DMS 273 (cell line): ENCODE measurements around the gene BCOR.

Experiments
- DNase-seq: peaks from one replicate; lab custom pipeline; 2025; ENCODE audit not compliant: unreplicated experiment; lab: John Stamatoyannopoulos, UW

The BCOR gene

DNA sequence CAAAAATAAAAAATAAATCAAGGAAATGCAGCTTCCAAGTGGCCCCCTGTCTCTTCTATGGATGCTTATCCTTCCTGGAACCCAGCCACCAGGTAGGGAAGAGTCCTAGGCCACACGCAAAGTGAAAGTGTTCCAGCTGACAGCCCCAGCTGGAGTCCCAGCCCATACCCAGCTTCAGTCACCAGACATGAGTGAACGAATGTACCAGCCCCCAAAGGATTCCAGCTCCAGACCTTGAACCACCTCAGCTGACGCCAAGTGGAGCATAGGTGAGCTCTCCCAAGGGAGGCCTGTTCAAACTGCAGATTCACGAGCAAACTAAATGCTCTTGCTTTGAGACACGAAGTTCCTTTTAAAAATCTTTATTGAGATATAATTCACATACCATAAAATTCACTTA, 62.0 kb downstream of the BCOR start:
- no peak for DNase-seq

- DNase-seq = no peak
These were observed 65.8 kb downstream of the BCOR start for GRCh38 chrX:40031911-40032310.

- DNase-seq = no peak
These were observed 67.6 kb downstream of the BCOR start for GRCh38 chrX:40030205-40030604.

DNA sequence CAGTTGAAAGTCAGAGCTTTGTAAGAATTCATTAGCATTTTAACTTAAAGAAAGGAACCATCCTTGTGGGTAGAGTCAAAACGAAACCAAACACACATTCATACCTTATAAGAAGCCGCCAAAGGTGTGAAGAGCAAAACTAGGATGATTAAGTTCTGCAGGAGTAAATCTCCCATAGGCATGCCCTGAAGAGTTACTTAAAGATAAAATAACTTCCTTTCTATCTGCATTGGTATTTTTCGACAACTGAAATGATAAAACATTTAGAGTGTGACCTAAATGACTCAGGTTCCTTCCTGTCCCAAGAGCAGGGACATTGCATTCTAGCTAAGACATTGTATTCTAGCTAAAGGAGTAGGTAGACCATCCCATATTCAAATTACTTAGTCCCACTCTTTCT, 75.3 kb downstream of the BCOR start:
- no peak for DNase-seq

- DNase-seq = no peak
These were observed 76.1 kb downstream of the BCOR start for GRCh38 chrX:40021647-40022046.

- DNase-seq = no peak
These were observed 78.2 kb downstream of the BCOR start for GRCh38 chrX:40019541-40019940.

- no peak for DNase-seq
These were observed 79.7 kb downstream of the BCOR start for GRCh38 chrX:40018041-40018440.

GRCh38 chrX:40016749-40017148, 81.0 kb downstream of the BCOR start:
- DNase-seq = no peak

DNA sequence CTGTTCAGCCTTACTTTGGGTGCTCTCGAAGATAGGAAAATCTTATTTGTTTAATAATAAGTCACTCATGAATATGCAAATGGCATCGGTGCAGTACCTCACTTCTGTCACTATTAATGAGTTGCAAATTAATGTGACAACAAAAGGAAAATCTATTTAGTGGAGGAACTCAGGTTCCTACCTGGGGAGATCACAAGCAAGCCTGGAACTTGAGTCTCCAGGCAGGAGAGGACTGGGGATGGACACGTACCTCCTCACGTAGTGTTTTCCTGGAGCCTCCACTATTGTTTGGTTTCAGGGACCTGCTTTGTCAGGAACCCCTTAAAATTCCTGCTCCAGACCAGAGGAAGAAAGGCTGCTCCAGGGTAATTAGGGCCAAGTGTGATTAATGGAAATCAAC, 82.1 kb downstream of the BCOR start:
- DNase-seq = no peak

GRCh38 chrX:40013266-40014195, 84.2 kb downstream of the BCOR start:
- DNase-seq = peak; percentile 89

GRCh38 chrX:40012868-40013265, 84.9 kb downstream of the BCOR start:
- DNase-seq = no peak

DNA sequence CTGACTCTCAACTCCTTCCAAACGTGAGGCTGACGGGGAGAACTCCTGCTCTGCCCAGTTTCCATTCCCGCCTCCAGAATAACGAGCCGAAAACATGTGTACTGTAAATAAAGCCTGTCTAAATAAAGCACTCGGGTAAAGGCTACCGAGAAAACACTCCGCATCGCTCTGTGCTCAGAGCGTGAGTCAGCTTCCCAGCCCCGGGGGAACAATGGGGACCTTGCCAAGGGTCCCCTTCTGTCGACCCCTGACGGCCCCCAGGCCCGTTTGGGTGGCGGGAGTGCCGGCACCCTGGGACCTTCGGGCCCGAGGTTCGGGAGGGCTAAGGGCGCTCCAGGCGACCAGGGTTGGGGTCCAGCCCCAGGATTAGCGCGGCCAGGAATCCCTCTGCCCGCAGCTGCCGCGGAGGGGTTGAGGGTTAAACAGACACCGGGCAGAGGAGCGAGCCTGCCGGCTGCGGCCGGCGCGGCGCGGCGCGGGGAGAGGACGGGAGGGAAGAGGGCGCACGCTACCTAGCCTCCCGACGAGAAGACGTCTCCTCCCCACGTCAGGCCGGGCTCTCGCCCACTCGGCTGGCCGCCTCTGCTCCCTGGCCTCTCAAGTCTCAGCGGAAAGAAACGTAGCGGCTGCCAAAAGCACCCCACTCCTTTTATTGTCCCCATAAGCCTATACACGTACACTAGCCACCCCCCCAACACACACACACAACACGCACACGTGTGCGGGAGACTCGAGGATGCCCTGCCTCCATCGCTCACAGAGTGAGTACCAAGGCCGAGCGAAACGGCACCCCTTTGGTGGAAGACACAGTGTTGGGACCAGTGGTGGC, 85.5 kb downstream of the BCOR start:
- DNase-seq = no peak

GRCh38 chrX:40011322-40012038, 86.3 kb downstream of the BCOR start:
- no peak for DNase-seq

GRCh38 chrX:40010550-40011321, 87.0 kb downstream of the BCOR start:
- peak; percentile 25 for DNase-seq

DNA sequence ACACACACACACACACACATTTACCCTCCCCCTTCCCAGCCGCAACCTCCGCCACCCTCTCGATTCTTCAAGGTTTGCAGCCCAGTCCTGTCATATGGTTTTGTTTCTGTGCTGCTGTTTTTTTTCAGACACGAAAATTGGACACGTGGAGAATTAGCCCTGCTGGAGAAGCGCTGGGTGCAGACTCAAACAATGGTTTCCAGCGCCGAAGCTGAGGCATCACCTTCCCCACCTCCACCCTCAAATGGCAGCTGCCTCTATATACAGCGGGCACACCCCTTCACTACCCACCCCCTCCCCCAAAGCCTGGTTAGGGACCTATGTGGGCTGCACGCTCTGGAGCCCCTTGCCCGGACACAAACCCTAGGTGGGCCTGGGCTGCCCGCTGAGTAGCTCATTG, 87.9 kb downstream of the BCOR start:
- no peak for DNase-seq

DNA sequence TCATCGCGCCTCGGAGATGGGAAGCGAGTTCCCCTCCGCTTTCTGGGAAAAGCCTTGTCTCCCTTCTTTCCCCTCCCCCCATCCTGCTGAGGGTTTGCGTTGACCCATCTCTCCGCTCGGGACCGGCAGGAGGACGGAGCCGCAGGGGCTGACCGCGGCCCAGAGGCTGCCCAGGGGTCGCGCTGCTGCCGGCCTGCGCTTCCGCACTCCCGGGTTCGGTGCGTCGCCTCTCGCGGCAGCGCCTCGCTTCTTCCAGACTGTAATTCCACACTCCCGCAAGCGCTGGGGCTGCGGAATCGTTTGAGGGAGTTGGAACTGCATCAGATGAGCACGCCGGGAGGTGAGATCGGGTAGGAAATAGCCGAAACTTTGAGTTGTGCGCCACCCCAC, 88.3 kb downstream of the BCOR start:
- DNase-seq = no peak

DNA sequence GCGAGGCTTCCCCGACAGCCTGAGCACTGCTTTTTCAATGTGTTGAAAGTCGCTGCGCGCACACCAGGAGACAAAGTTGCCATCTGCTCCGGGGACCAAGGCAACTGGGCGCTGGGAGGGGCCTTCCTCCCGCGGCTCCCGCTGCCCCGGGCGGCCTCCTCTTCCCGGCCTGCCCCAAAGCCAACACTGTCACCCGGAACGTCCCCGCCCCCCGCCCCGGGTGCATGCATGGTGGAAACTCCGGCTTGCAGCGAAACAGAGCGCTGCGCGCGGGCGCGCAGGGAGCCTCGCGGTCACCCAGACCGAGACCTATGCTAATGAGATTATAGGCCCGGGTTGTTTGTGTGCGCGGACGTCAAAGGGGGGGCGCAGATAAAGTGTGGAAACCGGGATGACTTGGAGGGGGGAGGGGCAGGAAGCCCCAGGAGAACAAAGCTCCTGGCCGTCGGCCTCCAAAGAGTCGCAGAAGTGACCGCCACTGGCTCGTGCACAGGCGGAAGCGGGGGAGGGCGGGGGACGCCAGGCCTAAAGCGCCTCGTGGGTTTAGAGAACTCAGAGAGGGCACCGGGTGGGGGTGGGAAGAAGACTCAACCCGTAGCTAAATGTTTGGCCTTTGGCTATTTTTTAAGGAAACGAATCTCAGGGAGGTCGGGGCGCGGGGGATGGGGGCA, 88.8 kb downstream of the BCOR start:
- peak; percentile 95 for DNase-seq

GRCh38 chrX:40007756-40008705, 89.7 kb downstream of the BCOR start:
- peak; percentile 85 for DNase-seq

GRCh38 chrX:40007131-40007755, 90.5 kb downstream of the BCOR start:
- DNase-seq = peak; percentile 83
